HepG2 (cell line): Measurements from ENCODE around the gene RNU11. TPM values are rescaled to one million over a fixed set of nuclear protein-coding genes. Genes with fewer than 3 reads are reported as not detected.

Experiments
- polyA plus RNA-seq, 8 experiments: library from polyadenylated mRNA; depleted of rRNA in 3 of 8; stranded (reverse) in 7 of 8; unstranded in 1 of 8; fragments of >200 nt; fragmentation: Illumina TruSeq in 4 of 8; extraction: Trizol in 4 of 8; gene quantifications; 2 replicates each; pipeline versions ENCODE4 v1.2.1 to v1.2.3, GENCODE V29; 2011 to 2016; ENCODE audit warnings: low read depth in 4 of 8, missing spikeins in 1 of 8, mixed read lengths in 1 of 8; ENCODE audit not compliant: insufficient read depth in 1 of 8
- small RNA-seq, 3 experiments: library from RNA; depleted of rRNA; stranded (forward); fragments of <200 nt; gene quantifications; one replicate each; pipeline ENCODE3, GENCODE V24; 2012; ENCODE audit warnings: low read depth in 2 of 3, low replicate concordance in 1 of 3; ENCODE audit not compliant: insufficient read length in 3 of 3, insufficient read depth in 2 of 3
- total RNA-seq, 5 experiments: library from RNA; depleted of rRNA; stranded (reverse); fragments of >200 nt; fragmentation: Illumina TruSeq; extraction: Trizol; gene quantifications; 2 replicates each; pipeline ENCODE4 v1.2.3, GENCODE V29; 2016; ENCODE audit warnings: low read depth in 1 of 5

The RNU11 gene
- total and polyA plus RNA-seq, 2 of the 13 experiments (the other 11 are each of a cell fraction or from before 2014, with no cell fraction given) = not detected

Small RNA genes within 50 kb of the gene (small RNA-seq; reads per million reads assigned to genes)
- 0 reads per million in 3 experiments for gene RF00422
- gene RNU11 = 0 reads per million in 3 experiments

Other genes starting within 250 kb of the RNU11 start
- gene RCC1, start 142.6 kb upstream of the RNU11 start, total RNA-seq (2016; rRNA removed; fragmentation: Illumina TruSeq; extraction: Trizol) = 80.8 and 102 TPM in 2 replicates
- gene RCC1, start 142.6 kb upstream of the RNU11 start, polyA plus RNA-seq (2011; rRNA removed) = 47.2 and 56.2 TPM in 2 replicates
- 28.3 and 29.0 TPM in 2 replicates for gene TRNAU1AP, start 95.5 kb upstream of the RNU11 start, total RNA-seq (2016; rRNA removed; fragmentation: Illumina TruSeq; extraction: Trizol)
- gene TRNAU1AP, start 95.5 kb upstream of the RNU11 start, polyA plus RNA-seq (2011; rRNA removed) = 40.5 and 42.9 TPM in 2 replicates
- gene RAB42, start 56.3 kb upstream of the RNU11 start, total RNA-seq (2016; rRNA removed; fragmentation: Illumina TruSeq; extraction: Trizol) = 10.3 and 10.4 TPM in 2 replicates
- 166 and 170 TPM in 2 replicates for gene RAB42, start 56.3 kb upstream of the RNU11 start, polyA plus RNA-seq (2011; rRNA removed)
- gene TAF12, start 5.5 kb upstream of the RNU11 start, total RNA-seq (2016; rRNA removed; fragmentation: Illumina TruSeq; extraction: Trizol) = 17.1 and 24.2 TPM in 2 replicates
- gene TAF12, start 5.5 kb upstream of the RNU11 start, polyA plus RNA-seq (2011; rRNA removed) = 15.7 and 16.3 TPM in 2 replicates
- gene GMEB1, start 20.2 kb downstream of the RNU11 start, total RNA-seq (2016; rRNA removed; fragmentation: Illumina TruSeq; extraction: Trizol) = 6.0 and 7.4 TPM in 2 replicates
- 2.4 and 3.0 TPM in 2 replicates for gene GMEB1, start 20.2 kb downstream of the RNU11 start, polyA plus RNA-seq (2011; rRNA removed)
- 59.6 and 84.7 TPM in 2 replicates for gene YTHDF2, start 88.3 kb downstream of the RNU11 start, total RNA-seq (2016; rRNA removed; fragmentation: Illumina TruSeq; extraction: Trizol)
- gene YTHDF2, start 88.3 kb downstream of the RNU11 start, polyA plus RNA-seq (2011; rRNA removed) = 48.4 and 57.5 TPM in 2 replicates
- gene OPRD1, start 163.6 kb downstream of the RNU11 start, total RNA-seq (2016; rRNA removed; fragmentation: Illumina TruSeq; extraction: Trizol) = 0.02 TPM in 1 of 2 replicates, not detected in the other
- gene OPRD1, start 163.6 kb downstream of the RNU11 start, polyA plus RNA-seq (2011; rRNA removed) = 0.01 and 0.03 TPM in 2 replicates